ENCODE data around the gene FLT3LG. TPM values are rescaled to one million over a fixed set of nuclear protein-coding genes. Genes with fewer than 3 reads are reported as not detected.

FLT3LG gene
- total RNA-seq, 1 donor from 2014 or later, result 10.1 TPM

DNA sequence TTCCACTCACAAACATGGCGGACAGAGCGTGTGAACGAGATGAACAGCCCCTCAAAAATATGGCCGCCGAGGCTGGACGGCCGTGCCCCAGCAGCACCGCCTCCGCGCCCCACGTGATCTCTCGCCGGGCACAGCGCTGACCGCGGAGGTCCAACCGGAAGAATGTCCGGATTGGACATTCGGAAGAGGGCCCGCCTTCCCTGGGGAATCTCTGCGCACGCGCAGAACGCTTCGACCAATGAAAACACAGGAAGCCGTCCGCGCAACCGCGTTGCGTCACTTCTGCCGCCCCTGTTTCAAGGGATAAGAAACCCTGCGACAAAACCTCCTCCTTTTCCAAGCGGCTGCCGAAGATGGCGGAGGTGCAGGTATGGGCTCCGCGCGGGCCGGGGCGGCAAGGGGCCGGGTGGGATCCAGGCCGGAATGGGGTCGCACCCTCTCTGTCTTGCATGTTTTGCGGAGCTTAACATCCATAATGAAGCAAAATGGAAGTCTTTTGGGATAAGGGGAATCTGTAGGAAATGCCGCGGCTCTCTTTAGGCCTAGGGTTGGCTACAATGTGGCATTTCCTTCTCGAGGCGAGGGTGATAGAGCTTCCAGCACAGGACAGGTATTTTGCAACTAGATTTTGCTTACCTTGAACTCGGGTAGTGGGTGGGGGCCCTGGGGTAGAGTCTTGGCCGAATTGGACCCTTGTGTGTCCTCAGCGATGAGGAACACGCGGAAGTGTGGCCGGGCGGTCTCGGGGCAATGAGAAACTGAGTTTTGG, 13.4 kb downstream of the FLT3LG start, which contains the start of gene RPL13A:
Gene RPL13A (plus strand): TSS at position 332 of the 769 bp plus-strand sequence. CDS start 22 bp downstream, at position 354.
- Histone ChIP-seq H3K36me3 (peaks cover 0 to 36% of the 10 kb centered on the region in 2 donors), H3K4me3 (peak within 1 kb of the TSS; percentile 82 to 96), H3K27ac (peak within 1 kb of the TSS; percentile 93), H3K4me1 (peaks cover 33% of the 10 kb centered on the region), H3K27me3 (no peaks in the 10 kb centered on the region), H3K9me3 (no peaks in the 10 kb centered on the region)
- TF ChIP-seq, protein P1, sequence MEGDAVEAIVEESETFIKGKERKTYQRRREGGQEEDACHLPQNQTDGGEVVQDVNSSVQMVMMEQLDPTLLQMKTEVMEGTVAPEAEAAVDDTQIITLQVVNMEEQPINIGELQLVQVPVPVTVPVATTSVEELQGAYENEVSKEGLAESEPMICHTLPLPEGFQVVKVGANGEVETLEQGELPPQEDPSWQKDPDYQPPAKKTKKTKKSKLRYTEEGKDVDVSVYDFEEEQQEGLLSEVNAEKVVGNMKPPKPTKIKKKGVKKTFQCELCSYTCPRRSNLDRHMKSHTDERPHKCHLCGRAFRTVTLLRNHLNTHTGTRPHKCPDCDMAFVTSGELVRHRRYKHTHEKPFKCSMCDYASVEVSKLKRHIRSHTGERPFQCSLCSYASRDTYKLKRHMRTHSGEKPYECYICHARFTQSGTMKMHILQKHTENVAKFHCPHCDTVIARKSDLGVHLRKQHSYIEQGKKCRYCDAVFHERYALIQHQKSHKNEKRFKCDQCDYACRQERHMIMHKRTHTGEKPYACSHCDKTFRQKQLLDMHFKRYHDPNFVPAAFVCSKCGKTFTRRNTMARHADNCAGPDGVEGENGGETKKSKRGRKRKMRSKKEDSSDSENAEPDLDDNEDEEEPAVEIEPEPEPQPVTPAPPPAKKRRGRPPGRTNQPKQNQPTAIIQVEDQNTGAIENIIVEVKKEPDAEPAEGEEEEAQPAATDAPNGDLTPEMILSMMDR (IDR thresholded peaks at IDR 0.05), result no peak
- TF ChIP-seq POLR2AphosphoS5 (IDR thresholded peaks at IDR 0.05; ENCODE audit: insufficient read depth in 1 of 2, low read depth in 1 of 2) (peak; percentile 100), POLR2A (IDR thresholded peaks at IDR 0.05) (peak in 1 of 2 donors; percentile 96)
- DNase-seq (ENCODE audit: extremely low spot score in 2 of 2), result peak; percentile 99
- intact Hi-C loops (cut with DNase I), result no loop called here

DNA sequence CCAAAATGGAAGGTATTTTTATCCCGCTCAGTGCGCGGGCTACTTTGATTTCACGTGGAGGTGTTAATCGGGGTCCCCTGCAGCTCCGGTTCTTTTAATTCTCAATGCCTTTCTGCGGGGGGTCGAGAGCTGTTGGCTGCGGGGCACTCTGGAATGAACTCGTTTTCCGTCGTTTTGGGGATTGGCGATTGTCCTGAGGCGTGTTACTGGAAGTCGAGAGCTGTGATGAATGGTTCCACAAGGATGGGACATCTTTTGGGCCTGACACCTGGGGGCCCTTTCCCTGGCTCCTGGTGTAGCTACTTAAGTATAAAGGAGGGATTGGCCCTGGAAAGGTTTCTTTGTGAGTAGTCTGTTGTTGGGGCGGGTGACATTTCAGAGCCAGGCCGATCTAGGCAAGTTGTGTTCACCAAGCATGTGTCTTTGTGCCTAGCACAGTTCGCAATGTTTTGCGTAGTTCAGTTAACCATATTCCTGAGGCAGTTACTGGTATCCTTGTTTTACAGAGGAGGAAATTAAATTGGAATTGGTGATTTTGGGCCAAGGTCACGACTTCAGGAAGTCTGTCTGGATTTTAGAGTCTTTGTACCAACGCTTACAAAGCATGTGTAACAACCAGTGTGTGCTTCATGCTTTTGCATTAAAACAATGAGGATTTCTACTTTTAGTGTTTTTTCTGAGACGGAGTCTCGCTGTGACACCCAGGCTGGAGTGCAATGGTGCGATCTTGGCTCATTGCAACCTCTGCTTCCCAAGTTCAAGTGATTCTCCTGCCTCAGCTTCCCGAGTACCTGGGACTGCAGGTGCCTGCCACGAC, 14.2 kb downstream of the FLT3LG start:
- peaks cover 0 to 36% of the 10 kb centered on the region in 2 donors for H3K36me3 ChIP-seq

DNA sequence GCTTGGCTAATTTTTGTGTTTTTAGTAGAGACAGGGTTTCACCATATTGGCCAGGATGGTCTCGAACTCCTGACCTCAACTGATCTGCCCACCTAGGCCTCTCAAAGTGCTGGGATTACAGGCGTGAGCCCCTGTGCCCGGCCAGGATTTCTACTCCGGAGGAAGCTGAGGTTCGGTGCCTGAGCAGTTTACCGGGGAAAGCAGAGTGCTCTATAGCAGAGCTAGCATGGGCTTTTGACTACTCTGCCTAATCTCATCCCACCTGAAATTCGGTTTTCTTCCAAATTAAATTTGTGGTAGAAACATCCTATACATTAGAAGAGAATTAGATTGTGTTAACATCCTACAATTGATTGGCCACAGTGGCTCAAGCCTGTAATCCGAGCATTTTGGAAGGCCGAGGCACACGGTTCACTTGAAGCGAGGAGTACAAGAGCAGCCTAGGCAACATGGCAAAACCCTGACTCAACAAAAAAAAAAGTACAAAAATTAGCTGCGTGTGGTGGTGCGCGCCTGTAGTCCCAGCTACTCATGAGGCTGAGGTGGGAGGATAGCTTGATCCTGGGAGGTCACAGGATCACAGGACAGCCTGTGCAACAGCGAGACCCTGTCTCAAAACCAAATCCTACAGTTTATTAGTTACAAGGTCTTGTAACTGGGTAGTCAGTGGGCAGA, 15.0 kb downstream of the FLT3LG start:
- Histone ChIP-seq H3K4me3 (peak overlapping the region; percentile 82 to 96), H3K36me3 (peaks cover 0 to 35% of the 10 kb centered on the region in 2 donors), H3K27me3 (no peaks in the 10 kb centered on the region), H3K27ac (peak overlapping the region; percentile 93), H3K9me3 (no peaks in the 10 kb centered on the region), H3K4me1 (peaks cover 33% of the 10 kb centered on the region)
- no peak for TF ChIP-seq POLR2A (IDR thresholded peaks at IDR 0.05)
- no peak for TF ChIP-seq POLR2AphosphoS5 (IDR thresholded peaks at IDR 0.05; ENCODE audit: insufficient read depth in 1 of 2, low read depth in 1 of 2)
- TF ChIP-seq, protein P1 (IDR thresholded peaks at IDR 0.05), result no peak
- DNase-seq (ENCODE audit: extremely low spot score in 2 of 2), result no peak
- intact Hi-C loops (cut with DNase I), result no loop called here

More for the DNA sequence above, 14.2 kb downstream of the FLT3LG start:
- Histone ChIP-seq H3K4me1 (peaks cover 33% of the 10 kb centered on the region), H3K4me3 (peak overlapping the region; percentile 82 to 96), H3K27ac (peak overlapping the region; percentile 93), H3K9me3 (no peaks in the 10 kb centered on the region), H3K27me3 (no peaks in the 10 kb centered on the region)
- intact Hi-C loops (cut with DNase I), result no loop called here
- no peak for DNase-seq (ENCODE audit: extremely low spot score in 2 of 2)
- TF ChIP-seq POLR2AphosphoS5 (IDR thresholded peaks at IDR 0.05; ENCODE audit: insufficient read depth in 1 of 2, low read depth in 1 of 2), result no peak
- TF ChIP-seq POLR2A (IDR thresholded peaks at IDR 0.05), result no peak
- TF ChIP-seq, protein P1 (IDR thresholded peaks at IDR 0.05), result no peak

DNA sequence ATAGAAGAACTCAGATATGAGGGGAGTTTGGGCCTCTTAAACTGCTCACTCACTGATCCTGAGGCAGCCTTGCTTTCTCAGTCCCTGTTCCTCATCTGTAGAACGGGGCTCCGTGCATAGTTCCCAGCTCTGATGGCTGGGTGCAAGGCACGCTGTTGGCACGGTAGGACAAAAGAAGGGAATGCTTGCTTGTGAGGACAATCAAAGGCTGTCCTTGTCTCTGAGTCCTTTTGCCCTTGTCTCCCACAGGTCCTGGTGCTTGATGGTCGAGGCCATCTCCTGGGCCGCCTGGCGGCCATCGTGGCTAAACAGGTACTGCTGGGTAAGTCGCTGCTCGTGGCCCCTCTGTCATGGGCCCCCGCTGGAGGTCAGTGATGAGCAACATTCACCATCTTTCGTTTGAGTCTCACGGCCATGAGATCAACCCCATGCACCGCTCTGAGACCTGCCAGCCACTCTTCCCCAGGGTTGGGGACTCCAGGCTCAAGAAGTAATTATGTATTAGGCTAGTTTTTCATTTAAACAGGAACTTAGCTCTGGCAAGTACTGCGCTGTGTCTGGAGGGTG, 15.7 kb downstream of the FLT3LG start:
- peak overlapping the region; percentile 93 for H3K27ac ChIP-seq
- peaks cover 33% of the 10 kb centered on the region for H3K4me1 ChIP-seq
- no peak for DNase-seq (ENCODE audit: extremely low spot score in 2 of 2)
- peaks cover 0 to 35% of the 10 kb centered on the region in 2 donors for H3K36me3 ChIP-seq
- TF ChIP-seq, protein P1 (IDR thresholded peaks at IDR 0.05), result no peak
- TF ChIP-seq POLR2A (IDR thresholded peaks at IDR 0.05) (no peak), POLR2AphosphoS5 (IDR thresholded peaks at IDR 0.05; ENCODE audit: insufficient read depth in 1 of 2, low read depth in 1 of 2) (no peak)
- peak overlapping the region; percentile 82 to 96 for H3K4me3 ChIP-seq
- no peaks in the 10 kb centered on the region for H3K9me3 ChIP-seq
- intact Hi-C loops (cut with DNase I), result loop anchor here (10.0 kb wide), 1 partner anchor 175 kb away; the partner anchor contains the start of genes BCL2L12 and IRF3
- H3K27me3 ChIP-seq, result no peaks in the 10 kb centered on the region

Measured in vagina (tissue), 2 donors.